HG03457 (cell line): Measurements from ENCODE around the gene LHFPL5.

Experiments used
- ATAC-seq: cut with Tn5 transposase; IDR thresholded peaks from one replicate; pipeline ENCODE4 v1.9.1; 2021; ENCODE audit warnings: moderate number of reproducible peaks; ENCODE audit not compliant: unreplicated experiment

The LHFPL5 gene

GRCh38 chr6:35804996-35805736 lies at the start of gene LHFPL5:
Gene LHFPL5, plus strand, starts transcription at chr6:35805352. Its CDS starts 319 bp downstream, at chr6:35805671.
- no peak for ATAC-seq

DNA sequence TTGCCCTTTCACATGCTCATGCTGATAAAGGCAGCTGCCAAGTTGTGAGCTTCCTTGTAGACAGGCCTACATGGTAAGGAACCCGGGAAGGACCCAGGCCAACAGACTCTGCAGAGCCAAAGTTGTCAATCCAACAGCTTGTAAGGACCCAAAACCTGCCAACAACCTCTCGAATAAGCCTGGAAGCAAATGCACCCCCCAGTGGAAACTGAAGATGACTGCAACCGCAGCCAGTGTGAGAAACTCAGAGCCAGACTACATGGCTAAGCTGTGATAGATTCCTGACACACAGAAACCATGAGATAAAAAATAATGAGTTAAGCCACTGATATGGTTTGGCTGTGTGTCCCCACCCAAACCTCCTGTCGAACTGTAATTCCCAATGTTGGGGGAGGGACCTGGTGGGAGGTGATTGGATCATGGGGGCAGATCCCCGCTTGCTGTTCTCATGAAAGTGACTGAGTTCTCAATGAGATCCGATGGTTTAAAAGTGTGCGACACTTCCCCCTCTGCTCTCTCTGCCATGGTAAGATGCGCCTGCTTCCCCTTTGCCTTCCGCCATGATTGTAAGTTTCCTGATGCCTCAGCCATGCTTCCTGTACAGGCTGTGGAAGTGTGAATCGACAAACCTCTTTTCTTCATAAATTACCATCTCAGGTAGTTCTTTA lies 47.6 kb upstream of the LHFPL5 start:
- no peak for ATAC-seq

- ATAC-seq = no peak
Observed at GRCh38 chr6:35759426-35759825, 45.7 kb upstream of the LHFPL5 start.

DNA sequence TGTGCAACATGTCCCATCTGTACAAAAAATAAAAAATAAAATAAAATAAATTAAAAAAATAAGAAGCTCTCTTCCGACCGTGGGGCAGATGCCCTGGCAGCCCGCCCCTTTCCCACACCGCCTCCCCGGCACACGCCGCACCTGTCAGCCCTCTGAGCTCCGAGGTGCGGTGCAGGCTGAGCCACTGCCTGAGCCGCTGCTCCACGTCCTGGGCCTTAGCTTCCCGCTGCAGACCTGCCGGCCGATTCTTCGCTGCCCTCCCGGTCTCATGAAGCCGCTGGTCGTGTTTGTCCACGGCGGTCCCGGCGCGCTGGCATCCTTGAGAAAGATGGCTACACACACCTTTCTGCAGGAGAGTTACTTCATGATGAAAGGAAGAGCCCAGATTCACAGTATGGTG lies 39.4 kb upstream of the LHFPL5 start:
- ATAC-seq = no peak

DNA sequence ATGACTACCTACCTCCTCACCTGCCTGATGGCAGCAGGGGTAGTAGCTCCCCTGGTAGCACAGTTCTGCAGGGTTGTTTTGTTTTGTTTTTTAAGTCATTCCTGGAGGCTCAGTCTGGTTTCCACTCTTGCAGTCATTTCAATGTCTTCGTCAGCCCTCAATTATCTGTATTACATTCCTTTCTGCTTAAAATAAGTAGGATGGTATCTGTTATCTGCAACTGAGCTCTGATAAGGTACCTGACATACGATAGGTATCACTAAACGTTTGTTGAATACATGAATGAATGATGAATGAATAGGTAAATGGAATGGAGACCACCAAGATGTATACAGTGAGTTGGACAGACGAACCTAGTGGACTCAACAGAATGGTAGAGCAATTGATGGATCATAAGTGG lies 35.9 kb upstream of the LHFPL5 start:
- ATAC-seq = no peak

- ATAC-seq = no peak
Observed at GRCh38 chr6:35771343-35771627, 33.9 kb upstream of the LHFPL5 start.

DNA sequence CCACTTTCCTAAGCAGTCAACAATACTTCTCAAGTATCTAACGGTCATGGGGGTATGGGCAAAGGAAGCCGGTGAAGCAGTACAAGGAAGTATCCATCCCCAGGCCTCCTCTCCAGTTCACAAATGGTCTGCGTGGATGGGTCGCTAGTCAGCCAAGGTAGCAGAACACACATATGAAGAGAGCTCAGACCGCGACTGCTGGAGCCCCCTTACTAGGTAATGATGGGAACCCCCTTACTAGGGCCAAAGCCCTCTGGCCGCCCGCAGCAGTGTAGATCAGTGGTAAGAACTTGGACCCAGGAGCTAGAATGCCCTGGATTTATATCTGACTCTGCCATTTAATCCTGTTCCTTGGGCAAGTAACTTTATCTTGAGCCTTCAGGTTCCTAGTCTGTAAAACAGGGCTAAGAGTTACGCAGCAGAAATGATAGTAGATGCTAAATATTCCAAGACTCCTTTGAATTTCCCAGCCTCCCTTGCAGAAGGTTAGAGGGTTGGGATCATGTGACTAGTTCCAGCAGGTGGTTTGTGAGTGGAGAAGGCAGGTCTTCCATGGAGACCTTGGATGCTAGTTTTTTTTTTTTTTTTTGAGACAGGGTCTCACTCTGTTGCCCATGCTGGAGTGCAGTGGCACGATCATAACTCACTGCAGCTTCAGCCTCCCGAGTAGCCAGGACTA lies 30.9 kb upstream of the LHFPL5 start:
- ATAC-seq = no peak

DNA sequence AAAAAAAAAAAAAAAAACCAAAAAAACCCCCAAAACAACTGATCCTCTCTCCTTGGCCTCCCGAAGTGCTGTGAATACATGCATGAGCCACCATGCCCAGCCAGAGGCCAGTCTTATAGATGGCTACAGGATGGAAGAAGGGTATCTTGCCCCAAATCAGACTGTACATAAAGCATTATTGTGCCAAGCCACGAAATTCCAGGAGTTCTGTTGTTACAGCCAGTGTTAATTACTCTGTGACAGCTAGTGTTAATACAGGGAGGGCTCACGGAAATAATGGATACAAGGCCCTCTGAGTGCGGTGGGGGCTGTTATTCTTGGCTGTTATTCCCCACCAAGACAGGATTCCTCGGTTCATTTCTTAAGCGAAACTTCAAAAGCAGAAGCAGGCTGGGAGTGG lies 30.1 kb upstream of the LHFPL5 start:
- no peak for ATAC-seq

- no peak for ATAC-seq
Observed at GRCh38 chr6:35776364-35777215, 28.6 kb upstream of the LHFPL5 start, which contains the start of gene CLPSL2. Gene CLPSL2, plus strand, starts transcription at chr6:35776598. Its CDS starts 21 bp downstream, at chr6:35776619.

- no peak for ATAC-seq
Observed at GRCh38 chr6:35777356-35778102, 27.6 kb upstream of the LHFPL5 start.

GRCh38 chr6:35778437-35778836 lies 26.7 kb upstream of the LHFPL5 start:
- no peak for ATAC-seq

- ATAC-seq = no peak
Observed at GRCh38 chr6:35780719-35781118, 24.4 kb upstream of the LHFPL5 start, which contains the start of gene CLPSL1. Gene CLPSL1, plus strand, starts transcription at chr6:35781019. Its CDS starts 92 bp downstream, at chr6:35781111.

DNA sequence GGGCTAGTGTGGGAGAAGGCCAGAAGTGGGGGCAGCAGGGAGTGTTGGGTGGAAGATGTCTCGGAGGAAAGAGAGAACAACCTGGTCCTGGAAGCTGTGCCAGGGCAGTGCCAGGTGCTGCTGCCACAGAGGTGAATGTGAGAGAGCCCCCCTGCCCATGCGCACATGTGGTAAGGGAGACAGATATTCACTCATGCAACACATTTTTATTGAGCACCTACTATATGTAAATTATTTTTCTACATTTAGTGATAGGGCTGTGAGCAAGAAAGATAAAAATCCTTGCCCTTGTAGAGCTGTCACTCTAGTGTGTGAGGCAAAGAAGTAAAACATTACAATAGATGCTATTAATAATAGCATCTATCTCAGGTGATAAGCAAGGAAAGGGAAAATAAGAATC lies 23.9 kb upstream of the LHFPL5 start:
- no peak for ATAC-seq

DNA sequence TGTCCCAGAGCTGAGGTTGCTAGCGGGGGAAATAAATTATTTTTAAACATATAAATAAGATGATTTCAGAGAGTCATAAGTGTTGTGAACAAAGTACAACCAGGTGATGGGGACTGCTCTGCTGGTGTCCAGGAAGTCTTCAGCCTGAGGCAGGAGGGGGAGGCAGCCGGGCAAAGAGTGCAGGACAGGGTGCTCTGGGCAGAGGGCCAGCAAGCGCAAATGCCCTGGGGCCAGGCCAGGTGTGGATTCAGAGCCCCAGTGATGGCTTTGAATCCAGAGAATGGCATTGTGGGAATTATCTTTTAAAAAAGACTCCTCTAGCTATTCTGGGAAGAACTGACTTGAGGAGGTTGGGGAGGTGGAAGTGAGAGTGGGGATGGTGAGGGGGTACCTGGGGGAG lies 22.7 kb upstream of the LHFPL5 start:
- no peak for ATAC-seq

DNA sequence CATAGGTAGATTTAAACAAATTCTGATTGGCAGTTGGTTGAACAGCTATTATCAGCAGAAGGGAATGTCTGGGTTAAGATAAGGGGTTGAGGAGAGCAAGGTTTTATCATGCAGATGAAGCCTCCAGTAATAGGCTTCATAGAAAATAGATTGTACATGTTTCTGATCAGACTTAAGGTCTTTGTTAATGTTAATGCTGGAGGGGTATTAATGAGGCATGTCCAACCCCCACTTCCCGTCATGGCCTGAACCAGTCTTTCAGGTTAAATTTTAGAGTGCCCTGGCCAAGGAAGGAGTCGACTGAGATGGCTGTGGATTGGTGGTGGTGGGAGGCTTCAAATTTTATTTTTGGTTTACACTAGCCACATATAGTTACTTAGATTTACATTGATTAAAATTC lies 21.0 kb upstream of the LHFPL5 start:
- no peak for ATAC-seq

GRCh38 chr6:35786272-35786671 lies 18.9 kb upstream of the LHFPL5 start:
- no peak for ATAC-seq

DNA sequence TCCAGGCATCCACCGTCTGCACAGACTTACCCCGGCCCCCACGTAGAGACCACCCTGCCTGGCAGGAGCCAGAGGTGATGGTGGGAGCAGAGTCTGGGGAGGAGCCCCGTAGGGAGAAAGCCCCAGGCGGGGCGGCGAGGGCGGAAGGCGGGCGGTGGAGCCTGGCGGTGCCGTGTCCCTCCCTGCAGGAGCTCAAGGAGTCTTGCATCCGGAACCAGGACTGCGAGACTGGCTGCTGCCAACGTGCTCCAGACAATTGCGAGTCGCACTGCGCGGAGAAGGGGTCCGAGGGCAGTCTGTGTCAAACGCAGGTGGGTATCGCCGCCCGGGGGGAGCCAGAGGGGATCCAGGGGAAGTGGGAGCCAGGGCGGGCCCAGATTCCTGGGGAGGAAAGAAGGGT lies 18.3 kb upstream of the LHFPL5 start:
- ATAC-seq = no peak

- ATAC-seq = no peak
Observed at GRCh38 chr6:35787266-35788218, 17.6 kb upstream of the LHFPL5 start.

- ATAC-seq = no peak
Observed at GRCh38 chr6:35788423-35788982, 16.6 kb upstream of the LHFPL5 start.
